Endothelial cell of hepatic sinusoid (primary cell): ENCODE measurements around the gene HOATZ.

Experiments
- in situ Hi-C: cut with HindIII; loops from 2 replicates; pipeline ENCODE4 v1.10.0; 2017; ENCODE audit warnings: low sequenced_read_pairs

Gene HOATZ

GRCh38 chr11:111520560-111520959, 6.0 kb downstream of the HOATZ start:
- in situ Hi-C loops: no loop called here

GRCh38 chr11:111521135-111521534, 6.6 kb downstream of the HOATZ start:
- in situ Hi-C loops: no loop called here

- in situ Hi-C loops: no loop called here
Measured at GRCh38 chr11:111522426-111522825, 7.8 kb downstream of the HOATZ start.

GRCh38 chr11:111523343-111523742, 8.8 kb downstream of the HOATZ start:
- in situ Hi-C loops: no loop called here

- in situ Hi-C loops: no loop called here
Measured at GRCh38 chr11:111524056-111524455, 9.5 kb downstream of the HOATZ start.

GRCh38 chr11:111525456-111525855, 10.9 kb downstream of the HOATZ start:
- in situ Hi-C loops: no loop called here

GRCh38 chr11:111526501-111526900, 11.9 kb downstream of the HOATZ start:
- in situ Hi-C loops: no loop called here

- in situ Hi-C loops: no loop called here
Measured at GRCh38 chr11:111527279-111527678, 12.7 kb downstream of the HOATZ start.

- in situ Hi-C loops: no loop called here
Measured at GRCh38 chr11:111528557-111528956, 14.0 kb downstream of the HOATZ start.

- in situ Hi-C loops: no loop called here
Measured at GRCh38 chr11:111530091-111530490, 15.5 kb downstream of the HOATZ start.

- in situ Hi-C loops: no loop called here
Measured at GRCh38 chr11:111531136-111531535, 16.6 kb downstream of the HOATZ start.

- in situ Hi-C loops: no loop called here
Measured at GRCh38 chr11:111531687-111532364, 17.2 kb downstream of the HOATZ start.

- in situ Hi-C loops: no loop called here
Measured at GRCh38 chr11:111532365-111532709, 17.8 kb downstream of the HOATZ start.

- in situ Hi-C loops: no loop called here
Measured at GRCh38 chr11:111535281-111535680, 20.7 kb downstream of the HOATZ start.

- in situ Hi-C loops: no loop called here
Measured at GRCh38 chr11:111537336-111537860, 22.8 kb downstream of the HOATZ start.

GRCh38 chr11:111538407-111539114, 24.0 kb downstream of the HOATZ start:
- in situ Hi-C loops: no loop called here

- in situ Hi-C loops: no loop called here
Measured at GRCh38 chr11:111539426-111540113, 25.0 kb downstream of the HOATZ start.

- in situ Hi-C loops: no loop called here
Measured at GRCh38 chr11:111540114-111540936, 25.7 kb downstream of the HOATZ start, which contains the start of gene LAYN. Gene LAYN (plus strand): TSS chr11:111540720. CDS start chr11:111540844, 124 bp downstream.

GRCh38 chr11:111540937-111541253, 26.3 kb downstream of the HOATZ start:
- in situ Hi-C loops: no loop called here

- in situ Hi-C loops: no loop called here
Measured at GRCh38 chr11:111541254-111542061, 26.9 kb downstream of the HOATZ start.
